Sigmoid colon (tissue), 7 donors: ENCODE data around the gene C17orf113. TPM values are rescaled to one million over a fixed set of nuclear protein-coding genes. Genes with fewer than 3 reads are reported as not detected.

Experiments
- DNase-seq: peaks from one replicate; pipeline ENCODE4 v3.0.0-alpha.2; 2019
- H3K27ac ChIP-seq, 4 donors: fragments of 200-600 bp; sonication (generic); one replicate each; pipeline ENCODE4 v1.5.1; 2016 to 2019; ENCODE audit warnings: mild to moderate bottlenecking in 1 of 4
- H3K27me3 ChIP-seq, 3 donors: fragments of 200-600 bp; sonication (generic); one replicate each; pipeline ENCODE4 v1.5.1; 2019; ENCODE audit warnings: mild to moderate bottlenecking in 1 of 3
- H3K36me3 ChIP-seq, 4 donors: fragments of 200-600 bp; sonication (generic); one replicate each; pipeline ENCODE4 v1.5.1; 2016 to 2019
- H3K4me1 ChIP-seq, 4 donors: fragments of 200-600 bp; sonication (generic); one replicate each; pipeline ENCODE4 v1.5.1; 2017 to 2019
- H3K4me3 ChIP-seq, 4 donors: fragments of 200-600 bp; sonication (generic); one replicate each; pipeline ENCODE4 v1.5.1; 2017 to 2019; ENCODE audit warnings: mild to moderate bottlenecking in 2 of 4, moderate library complexity in 1 of 4
- H3K9me3 ChIP-seq, 4 donors: fragments of 200-600 bp in 3 of 4; sonication (generic) in 3 of 4; one replicate each; pipeline versions ENCODE4 v1.5.1 to v1.6.1; 2013 to 2019
- CTCF ChIP-seq, 4 experiments: fragments of 450-650 bp in 3 of 4; fragments of 200-600 bp in 1 of 4; IDR thresholded peaks; one replicate each; pipeline ENCODE4 v1.5.1; 2016 to 2019; ENCODE audit warnings: antibody characterized with exemption in 4 of 4, mild to moderate bottlenecking in 3 of 4, moderate library complexity in 2 of 4
- EP300 ChIP-seq, 4 donors: sonication (generic); formaldehyde crosslinking; IDR thresholded peaks; one replicate each; pipeline ENCODE4 v1.6.1; 2017; ENCODE audit warnings: antibody characterized with exemption in 4 of 4
- POLR2A ChIP-seq, 2 donors: fragments of 450-650 bp; IDR thresholded peaks; one replicate each; pipeline ENCODE4 v1.6.1; 2016; ENCODE audit warnings: antibody characterized with exemption in 2 of 2, mild to moderate bottlenecking in 2 of 2, moderate library complexity in 2 of 2
- POLR2AphosphoS5 ChIP-seq, 4 donors: sonication (generic); formaldehyde crosslinking; IDR thresholded peaks; one replicate each; pipeline ENCODE4 v1.6.1; 2017; ENCODE audit warnings: antibody characterized with exemption in 4 of 4
- WGBS, 2 donors: extraction: QIAGEN DNeasy Blood & Tissue Kit; methylation state at CpG; one replicate each; pipeline ENCODE4 v1.1.7; 2013; 5-methylcytosine and 5-hydroxymethylcytosine counted together
- intact Hi-C: fragments of 100-400 bp; cut with DNase I; formaldehyde crosslinking; loops from one replicate; pipeline ENCODE4 v1.15.1; 2023
- polyA plus RNA-seq, 3 donors: library from polyadenylated mRNA; stranded (reverse); fragments of 200-250 nt; gene quantifications; one replicate each; pipeline ENCODE4 v1.2.3, GENCODE V29; 2013
- total RNA-seq, 4 donors: library from RNA; depleted of rRNA; stranded (reverse); fragments of >200 nt; gene quantifications; one replicate each; pipeline ENCODE4 v1.1.0, GENCODE V29; 2016
- donor health status: healthy with polysubstance abuse.
- donor health status: Bipolar disorder and iron deficiency.
- donor health status: healthy.

Gene C17orf113
- total and polyA plus RNA-seq, 7 donors, result 0.23 to 0.71 (median 0.49) TPM

DNA sequence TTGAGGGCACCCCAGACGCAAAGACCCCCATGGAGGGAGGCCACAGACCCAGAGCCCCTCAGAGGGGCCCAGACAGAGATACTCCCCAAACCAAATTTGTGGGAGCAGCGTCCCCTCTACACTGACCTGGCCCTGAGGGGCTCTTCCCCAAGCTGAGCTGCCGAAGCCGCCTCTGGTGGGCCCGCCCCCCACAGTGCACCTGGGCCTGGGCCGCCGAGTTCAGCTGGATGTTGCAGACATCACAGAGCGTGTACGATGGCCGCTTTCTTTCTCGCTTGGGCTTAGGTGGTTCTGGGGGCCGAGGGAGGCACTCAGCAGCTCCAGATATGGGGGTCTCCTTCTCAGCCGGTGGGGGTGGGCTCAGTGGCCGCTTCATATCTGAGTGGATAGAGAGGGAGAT, 12.3 kb upstream of the C17orf113 start:
- Histone ChIP-seq H3K27ac (no peak overlapping the region), H3K9me3 (no peaks in the 10 kb centered on the region), H3K36me3 (no peaks in the 10 kb centered on the region), H3K4me1 (no peaks in the 10 kb centered on the region), H3K4me3 (no peak overlapping the region), H3K27me3 (peaks cover 0 to 10% (median 0%) of the 10 kb centered on the region in 3 donors)
- TF ChIP-seq CTCF (IDR thresholded peaks at IDR 0.05), result no peak
- no peak for TF ChIP-seq EP300 (IDR thresholded peaks at IDR 0.05)
- no peak for TF ChIP-seq POLR2A (IDR thresholded peaks at IDR 0.05)
- TF ChIP-seq POLR2AphosphoS5 (IDR thresholded peaks at IDR 0.05), result no peak
- WGBS, 2 donors, result 88 to 91% methylated on average over 14 of the region's 14 CpGs
- intact Hi-C loops, result no loop called here
- DNase-seq, result no peak

DNA sequence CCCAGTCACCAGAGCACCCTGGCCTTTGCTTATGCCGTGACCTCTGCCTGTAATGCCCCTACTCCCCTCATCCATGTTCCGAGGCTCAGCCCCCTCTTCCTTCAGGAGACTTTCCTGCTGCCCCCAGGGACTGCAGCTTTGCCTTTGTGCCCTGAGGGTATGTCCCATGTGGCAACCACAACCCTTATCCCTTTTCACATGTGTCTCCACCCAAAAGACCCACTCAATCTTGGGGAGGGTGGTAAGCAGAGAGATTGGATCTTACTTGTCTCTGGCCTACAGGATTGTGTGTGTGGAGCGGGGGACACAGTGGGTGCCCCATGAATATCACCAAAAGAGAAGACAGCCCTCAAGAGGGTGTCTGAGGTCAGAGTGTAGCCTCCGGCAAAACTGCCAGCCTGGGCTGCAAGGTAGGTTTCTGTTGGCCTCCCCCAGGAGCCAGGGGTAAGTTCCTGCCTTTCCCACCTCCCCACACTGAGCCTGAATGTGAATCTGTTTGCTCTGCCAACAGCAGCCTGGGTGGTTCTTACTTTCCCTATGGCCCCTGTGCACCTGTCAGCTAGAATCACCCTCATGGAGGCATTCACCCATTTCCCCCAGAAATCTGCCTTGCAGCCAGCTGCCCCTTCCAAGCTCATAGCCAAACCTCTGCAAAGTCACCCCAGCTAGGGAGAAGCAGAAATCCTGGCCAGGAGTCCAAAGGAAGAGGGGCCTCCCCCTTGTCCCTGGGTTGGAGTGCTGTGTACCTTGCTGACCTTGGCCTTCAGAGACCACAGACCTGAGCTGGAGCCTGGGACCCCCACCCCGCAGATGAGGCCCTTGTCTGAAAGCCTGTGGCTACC, 11.5 kb upstream of the C17orf113 start:
- Histone ChIP-seq H3K27me3 (peaks cover 0 to 6% (median 0%) of the 10 kb centered on the region in 3 donors), H3K4me3 (no peak overlapping the region), H3K9me3 (no peaks in the 10 kb centered on the region), H3K4me1 (no peaks in the 10 kb centered on the region), H3K27ac (no peak overlapping the region), H3K36me3 (no peaks in the 10 kb centered on the region)
- no peak for DNase-seq
- intact Hi-C loops, result no loop called here
- TF ChIP-seq POLR2A (IDR thresholded peaks at IDR 0.05) (no peak), POLR2AphosphoS5 (IDR thresholded peaks at IDR 0.05) (no peak), CTCF (IDR thresholded peaks at IDR 0.05) (no peak), EP300 (IDR thresholded peaks at IDR 0.05) (no peak)
- 72 to 73% methylated on average over 5 of the region's 5 CpGs for WGBS, 2 donors

DNA sequence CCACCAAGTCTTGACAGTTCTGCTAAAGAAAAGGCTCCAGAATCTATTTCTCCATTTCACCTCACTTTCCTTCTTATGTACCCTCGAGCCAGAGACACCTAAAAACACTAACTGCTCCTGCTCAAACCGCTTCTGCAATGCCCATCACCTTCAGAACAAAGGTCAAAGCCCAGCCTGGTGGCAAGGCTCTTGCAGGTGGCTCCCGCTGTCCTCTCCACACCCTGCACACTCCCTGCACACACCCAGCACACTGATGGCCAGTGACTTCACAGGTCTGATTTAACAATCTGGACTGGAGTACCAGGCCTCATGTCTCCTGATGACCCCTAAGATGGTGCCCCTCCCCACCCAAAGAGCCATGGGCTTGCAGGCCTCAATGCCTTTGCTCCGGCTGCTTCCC, 9.8 kb upstream of the C17orf113 start:
- Histone ChIP-seq H3K9me3 (no peaks in the 10 kb centered on the region), H3K4me3 (no peak overlapping the region), H3K27me3 (peaks cover 0 to 20% (median 0%) of the 10 kb centered on the region in 3 donors), H3K36me3 (no peaks in the 10 kb centered on the region), H3K27ac (no peak overlapping the region), H3K4me1 (no peaks in the 10 kb centered on the region)
- TF ChIP-seq CTCF (IDR thresholded peaks at IDR 0.05) (no peak), POLR2A (IDR thresholded peaks at IDR 0.05) (no peak), EP300 (IDR thresholded peaks at IDR 0.05) (no peak), POLR2AphosphoS5 (IDR thresholded peaks at IDR 0.05) (no peak)
- intact Hi-C loops, result no loop called here
- 39 to 71% methylated on average over 4 of the region's 4 CpGs for WGBS, 2 donors
- DNase-seq, result no peak

GRCh38 chr17:42059815-42060214, 9.4 kb upstream of the C17orf113 start:
- no peak overlapping the region for H3K27ac ChIP-seq
- H3K27me3 ChIP-seq, result peaks cover 0 to 24% (median 0%) of the 10 kb centered on the region in 3 donors
- 57 to 62% methylated on average over 4 of the region's 4 CpGs for WGBS, 2 donors
- intact Hi-C loops, result no loop called here
- no peaks in the 10 kb centered on the region for H3K4me1 ChIP-seq
- DNase-seq, result no peak
- no peaks in the 10 kb centered on the region for H3K36me3 ChIP-seq
- no peaks in the 10 kb centered on the region for H3K9me3 ChIP-seq
- no peak for TF ChIP-seq CTCF (IDR thresholded peaks at IDR 0.05)
- no peak for TF ChIP-seq EP300 (IDR thresholded peaks at IDR 0.05)
- no peak for TF ChIP-seq POLR2A (IDR thresholded peaks at IDR 0.05)
- no peak for TF ChIP-seq POLR2AphosphoS5 (IDR thresholded peaks at IDR 0.05)
- H3K4me3 ChIP-seq, result no peak overlapping the region
